ENCODE data around the gene EDC4.
A peak's percentile ranks its signal among the peaks of the same experiment; 100 is the strongest.
"Not testable (repeated sequence)": the region's sequence is repeated elsewhere in the genome, so short reads cannot be mapped to it uniquely, and the experiment has no call there.

EDC4 gene

DNA sequence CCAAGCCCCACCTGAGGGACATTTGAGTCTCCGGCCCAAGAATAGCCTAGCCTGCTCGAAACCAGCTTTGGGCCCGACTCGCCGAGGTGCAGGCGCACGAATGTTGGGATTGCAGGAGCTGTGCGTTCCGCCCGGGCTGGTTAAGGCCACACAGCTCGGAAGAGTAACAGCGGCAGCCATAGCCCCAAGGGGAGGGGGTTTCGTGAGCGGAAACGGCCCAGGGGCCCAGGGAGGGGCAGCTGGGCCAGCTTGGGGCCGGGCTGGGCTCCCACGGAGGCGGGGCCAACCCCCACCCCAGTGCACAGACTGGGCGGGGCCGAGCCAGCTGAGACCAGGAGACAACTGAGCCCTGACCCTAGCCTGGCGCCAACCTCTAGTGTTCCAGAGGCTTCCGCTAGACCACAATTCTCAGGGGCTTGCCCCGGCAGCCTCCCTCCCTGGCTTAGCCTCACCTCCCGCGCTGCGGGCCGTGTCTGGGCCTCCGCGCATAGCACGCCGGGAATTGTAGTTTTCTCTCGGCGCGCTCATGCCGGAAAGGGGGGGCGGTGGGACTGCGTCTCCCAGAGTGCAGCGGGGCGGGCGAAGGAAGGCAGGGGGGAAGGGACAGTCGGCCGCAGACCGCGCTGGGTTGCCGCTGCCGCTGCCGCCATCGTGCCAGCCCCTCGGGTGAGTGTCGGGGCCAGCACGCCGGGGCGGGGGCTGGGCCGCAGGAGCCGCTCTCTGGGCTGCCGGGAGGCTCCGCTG, 26.4 kb upstream of the EDC4 start, which contains the start of gene NUTF2:
Gene NUTF2, plus strand, starts transcription at position 614 of the 744 bp plus-strand sequence. CDS start 18,198 bp downstream, outside the sequence.
- FAIRE-seq (peak; percentile 94), DNase-seq (ENCODE audit: insufficient read length, low spot score) (peak; percentile 97)

GRCh38 chr16:67847064-67847861, 25.6 kb upstream of the EDC4 start, which contains the start of gene CENPT:
CENPT (minus strand) TSS chr16:67847693; CDS start chr16:67833859, 13,834 bp downstream.
- FAIRE-seq (no peak), DNase-seq (ENCODE audit: insufficient read length, low spot score) (peak; percentile 62)

- DNase-seq (ENCODE audit: insufficient read length, low spot score): no peak
- no peak for FAIRE-seq
These were observed 24.7 kb upstream of the EDC4 start for GRCh38 chr16:67848118-67848517.

- FAIRE-seq (no peak), DNase-seq (ENCODE audit: insufficient read length, low spot score) (no peak)
These were observed 19.2 kb upstream of the EDC4 start for GRCh38 chr16:67853670-67854069.

GRCh38 chr16:67855789-67856188, 17.1 kb upstream of the EDC4 start:
- DNase-seq (ENCODE audit: insufficient read length, low spot score) (no peak), FAIRE-seq (no peak)

- DNase-seq (ENCODE audit: insufficient read length, low spot score) (no peak), FAIRE-seq (no peak)
These were observed 15.8 kb upstream of the EDC4 start for GRCh38 chr16:67856927-67857546.

DNA sequence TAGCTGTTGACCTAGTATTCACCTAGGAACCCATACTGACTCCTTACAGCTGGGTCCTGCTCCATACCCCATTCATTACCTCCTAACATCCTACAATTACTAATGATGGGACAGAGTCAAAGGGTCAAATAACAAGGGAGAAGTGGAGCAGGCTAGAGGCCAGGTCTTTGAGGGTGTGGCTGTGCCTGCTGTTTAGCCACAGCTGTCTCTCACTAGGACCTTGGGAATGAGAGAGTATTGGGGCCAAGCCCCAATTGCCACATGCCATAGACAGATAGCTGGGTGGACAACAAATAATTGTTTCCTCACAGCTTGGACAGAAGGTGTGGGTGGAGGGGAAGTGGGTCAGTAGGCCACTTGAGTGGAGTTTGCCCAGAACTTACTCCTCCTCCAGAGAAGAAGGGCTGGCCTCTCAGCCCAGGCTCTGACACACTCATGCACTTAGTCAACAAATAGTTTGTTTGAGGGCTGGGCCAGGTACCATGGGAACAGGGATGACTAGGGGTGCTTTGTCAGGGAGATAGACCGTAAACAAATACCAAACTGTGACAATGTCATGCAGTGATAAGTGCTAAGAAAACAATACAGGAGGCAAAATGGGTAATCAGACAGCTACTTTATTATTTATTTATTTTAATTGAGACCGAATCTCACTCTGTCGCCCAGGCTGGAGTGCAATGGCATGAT, 15.2 kb upstream of the EDC4 start:
- FAIRE-seq (peak; percentile 83), DNase-seq (ENCODE audit: insufficient read length, low spot score) (peak; percentile 78)

GRCh38 chr16:67858500-67858899, 14.4 kb upstream of the EDC4 start:
- FAIRE-seq (no peak), DNase-seq (ENCODE audit: insufficient read length, low spot score) (no peak)

GRCh38 chr16:67860589-67861398, 12.1 kb upstream of the EDC4 start:
- no peak for DNase-seq (ENCODE audit: insufficient read length, low spot score)
- FAIRE-seq: no peak

DNA sequence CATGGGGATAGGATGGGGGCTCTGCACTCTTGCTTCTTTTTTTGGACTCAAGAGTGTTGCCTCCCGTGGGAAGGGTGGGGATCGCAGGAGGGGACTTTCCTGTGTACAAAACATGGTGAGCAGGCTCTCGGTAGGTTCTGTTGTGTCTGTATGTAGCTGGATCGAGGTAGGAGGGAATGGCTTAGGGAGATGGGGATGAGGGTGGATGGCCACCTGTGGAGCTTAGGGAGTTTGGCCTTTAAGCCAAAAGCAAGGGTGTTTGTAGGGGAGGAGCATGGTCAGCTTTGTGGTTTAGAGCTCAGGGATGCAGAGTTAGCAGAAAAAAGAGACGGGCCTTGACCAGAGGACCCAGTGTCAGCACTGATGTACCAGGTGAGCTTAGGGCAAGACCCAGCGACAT, 11.0 kb upstream of the EDC4 start:
- FAIRE-seq (no peak), DNase-seq (ENCODE audit: insufficient read length, low spot score) (no peak)

DNA sequence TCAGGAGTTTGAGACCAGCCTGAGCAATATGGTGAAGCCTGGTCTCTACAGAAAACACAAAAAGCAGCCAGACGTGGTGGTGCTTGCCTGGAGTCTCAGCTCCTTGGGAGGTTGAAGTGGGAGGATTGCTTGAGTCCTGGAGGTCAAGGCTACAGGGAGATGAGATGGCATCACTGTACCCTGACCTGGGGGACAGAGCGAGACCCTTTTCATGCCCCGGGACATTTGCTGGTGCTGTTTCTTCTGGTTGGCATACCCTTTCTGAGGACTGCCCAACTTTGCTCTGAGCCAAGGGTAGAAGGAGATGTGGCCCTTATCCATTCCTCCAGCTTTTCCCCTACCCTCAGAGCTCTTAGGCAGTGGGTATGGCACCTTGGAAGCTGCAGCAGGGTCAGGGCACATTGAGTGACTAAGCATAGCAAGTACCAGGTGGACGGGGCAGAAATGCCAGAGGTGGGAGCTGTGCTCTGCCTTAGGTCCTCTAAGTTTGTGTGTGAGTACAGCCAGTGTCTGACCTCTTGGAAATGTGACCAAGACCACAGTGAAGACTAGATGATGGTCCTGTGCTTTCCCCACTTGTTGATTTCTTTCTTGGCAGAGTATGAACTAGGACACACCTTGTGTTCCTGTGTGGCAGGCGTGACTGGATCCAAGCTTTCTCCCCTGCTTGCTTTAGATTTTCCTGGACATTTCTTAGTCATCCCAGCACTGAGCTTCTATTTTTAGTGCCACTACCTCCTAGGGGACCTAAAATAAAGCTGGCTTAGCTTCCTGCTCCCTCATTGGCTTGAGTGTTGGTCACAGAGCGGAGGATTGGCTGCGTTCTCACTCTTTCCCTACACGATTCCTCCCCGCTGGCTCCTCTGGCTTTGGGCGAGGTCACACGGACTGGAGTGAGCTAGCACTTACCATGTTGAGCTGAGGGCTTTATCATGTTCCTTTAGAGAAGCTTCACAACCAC, 9.9 kb upstream of the EDC4 start:
- DNase-seq (ENCODE audit: insufficient read length, low spot score): no peak
- no peak for FAIRE-seq

DNA sequence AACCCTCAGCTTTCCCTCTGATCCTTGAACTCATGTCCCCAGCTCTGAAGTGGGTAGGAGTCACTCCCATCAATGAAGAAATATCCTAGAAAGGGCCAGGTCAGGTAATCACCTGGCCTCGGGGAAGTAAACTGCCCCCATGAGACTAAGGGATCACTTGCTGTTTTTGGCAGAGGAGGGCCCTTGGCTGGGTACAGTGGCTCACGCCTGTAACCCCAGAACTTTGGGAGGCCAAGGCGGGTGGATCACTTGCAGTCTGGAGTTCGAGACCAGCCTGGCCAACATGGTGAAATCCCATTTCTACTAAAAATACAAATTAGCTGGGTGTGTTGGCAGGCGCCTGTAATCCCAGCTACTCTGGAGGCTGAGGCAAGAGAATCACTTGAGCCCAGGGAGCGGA, 8.8 kb upstream of the EDC4 start:
- DNase-seq (ENCODE audit: insufficient read length, low spot score); FAIRE-seq: not testable (repeated sequence)

DNA sequence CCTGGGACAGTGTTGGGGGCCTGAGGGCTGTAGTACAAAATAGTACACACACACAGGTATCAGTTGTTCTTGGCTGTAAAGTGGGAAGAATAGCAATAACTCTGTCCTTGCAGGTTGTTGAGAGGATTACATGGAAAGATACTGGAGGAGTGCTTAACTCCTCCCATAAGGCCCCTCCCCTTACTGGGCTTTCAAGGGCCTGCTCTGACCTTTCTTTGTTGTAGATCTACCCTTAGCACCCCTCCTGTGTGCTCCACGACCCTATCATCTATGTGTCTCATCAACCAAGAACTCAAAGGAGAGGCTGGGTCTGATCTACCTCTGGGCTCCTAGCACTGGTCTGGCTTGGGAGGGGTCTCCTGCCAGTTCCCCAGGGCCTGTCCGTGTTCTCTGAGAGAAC, 8.3 kb upstream of the EDC4 start:
- FAIRE-seq (no peak), DNase-seq (ENCODE audit: insufficient read length, low spot score) (no peak)

DNA sequence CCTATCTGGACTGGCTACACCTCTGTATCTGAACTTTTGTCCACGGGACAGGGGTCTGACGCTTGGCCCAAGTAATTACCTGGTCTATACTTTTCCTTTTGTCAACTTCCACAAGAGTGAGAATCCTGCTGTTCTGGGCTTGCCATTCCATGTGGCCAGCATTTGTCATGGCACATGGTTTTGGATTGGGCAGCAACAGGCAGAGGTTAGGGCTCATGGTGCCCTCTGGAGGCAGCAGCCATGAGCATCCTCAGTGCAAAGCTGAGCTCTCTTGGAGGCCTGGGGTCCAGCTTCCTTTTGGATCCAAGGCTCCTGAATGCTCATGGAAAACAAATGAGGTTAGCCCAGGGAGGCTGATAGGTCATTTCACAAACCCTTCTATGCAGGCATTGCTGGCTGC, 7.5 kb upstream of the EDC4 start:
- no peak for FAIRE-seq
- DNase-seq (ENCODE audit: insufficient read length, low spot score): peak; percentile 53

DNA sequence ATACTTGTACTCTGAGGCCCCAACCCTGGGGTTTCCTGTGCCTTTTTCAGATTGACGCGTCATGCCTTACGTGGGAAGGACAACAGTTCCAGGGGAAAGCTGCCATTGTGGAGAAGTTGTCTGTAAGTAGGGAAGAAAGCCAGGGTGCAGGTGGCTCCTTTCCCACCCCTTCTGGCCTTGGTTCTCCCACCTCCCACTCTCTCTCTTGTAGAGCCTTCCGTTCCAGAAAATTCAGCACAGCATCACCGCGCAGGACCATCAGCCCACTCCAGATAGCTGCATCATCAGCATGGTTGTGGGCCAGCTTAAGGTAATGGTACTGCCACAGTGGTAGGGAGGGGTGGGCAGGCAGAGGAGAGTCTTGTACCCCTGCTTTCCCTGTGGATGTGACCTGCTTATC, 4.6 kb upstream of the EDC4 start:
- no peak for FAIRE-seq

GRCh38 chr16:67869653-67870052, 3.2 kb upstream of the EDC4 start:
- no peak for FAIRE-seq
- no peak for DNase-seq (ENCODE audit: insufficient read length, low spot score)

More for the DNA sequence above, 4.6 kb upstream of the EDC4 start:
- no peak for DNase-seq (ENCODE audit: insufficient read length, low spot score)

DNA sequence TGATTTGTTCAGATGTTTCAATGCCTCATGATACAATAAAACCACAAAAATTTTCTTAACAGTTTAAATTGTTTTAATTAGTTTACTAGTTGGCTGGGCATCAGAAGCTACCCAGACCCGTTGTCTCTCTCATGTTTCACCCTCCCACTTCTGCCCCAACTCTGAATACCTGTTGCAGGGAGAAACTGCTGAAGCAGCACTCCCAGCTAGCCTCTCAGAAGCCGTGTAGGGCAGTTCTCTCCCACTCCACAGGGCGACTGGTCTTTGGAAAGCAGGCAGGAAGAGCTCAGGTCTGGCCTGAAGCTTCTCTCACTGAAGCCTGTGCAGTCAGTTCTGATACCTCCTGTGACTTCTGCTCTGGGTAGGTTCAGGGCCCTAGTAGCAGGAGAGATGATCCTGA, 1.6 kb upstream of the EDC4 start:
- no peak for FAIRE-seq

GRCh38 chr16:67872131-67872630, 671 bp upstream of the EDC4 start:
- FAIRE-seq (no peak), DNase-seq (ENCODE audit: insufficient read length, low spot score) (no peak)

More for the DNA sequence above, 1.6 kb upstream of the EDC4 start:
- DNase-seq (ENCODE audit: insufficient read length, low spot score): no peak
